GM12875 (cell line): Measurements from ENCODE around the gene CARS2.
"Not testable (repeated sequence)": the region's sequence is repeated elsewhere in the genome, so short reads cannot be mapped to it uniquely, and the experiment has no call there.

Experiments used
- H3K4me3 ChIP-seq: one replicate; pipeline ENCODE4 v1.5.1; 2011; ENCODE audit warnings: low read depth, low read length, control low read depth
- TF ChIP-seq, protein P1 (sequence below): IDR thresholded peaks from 2 replicates; pipeline ENCODE4 v1.5.1; 2011; ENCODE audit warnings: low read depth, mild to moderate bottlenecking, control low read depth, inconsistent platforms, low read length, moderate library complexity, borderline replicate concordance; ENCODE audit not compliant: insufficient read depth

Gene CARS2

DNA sequence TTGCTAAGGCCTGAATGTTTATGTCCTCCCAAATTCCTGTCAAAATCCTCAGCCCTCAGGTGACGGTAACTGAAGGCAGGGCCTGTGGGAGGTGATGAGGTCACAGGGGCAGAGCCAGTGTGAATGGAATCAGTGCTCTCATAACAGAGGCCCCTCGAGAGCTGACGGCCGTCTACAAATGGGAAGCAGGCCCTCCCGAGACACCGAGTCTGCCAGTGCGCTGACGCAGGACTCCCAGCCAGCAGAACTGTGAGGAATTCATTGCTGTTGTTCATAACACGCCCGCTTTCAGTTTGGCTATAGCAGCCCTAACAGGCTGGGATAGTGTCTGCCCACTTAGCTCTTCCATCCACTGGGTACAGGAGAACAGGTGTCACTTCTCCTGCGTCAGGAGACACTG lies 41.2 kb downstream of the CARS2 start:
- TF ChIP-seq, protein P1, sequence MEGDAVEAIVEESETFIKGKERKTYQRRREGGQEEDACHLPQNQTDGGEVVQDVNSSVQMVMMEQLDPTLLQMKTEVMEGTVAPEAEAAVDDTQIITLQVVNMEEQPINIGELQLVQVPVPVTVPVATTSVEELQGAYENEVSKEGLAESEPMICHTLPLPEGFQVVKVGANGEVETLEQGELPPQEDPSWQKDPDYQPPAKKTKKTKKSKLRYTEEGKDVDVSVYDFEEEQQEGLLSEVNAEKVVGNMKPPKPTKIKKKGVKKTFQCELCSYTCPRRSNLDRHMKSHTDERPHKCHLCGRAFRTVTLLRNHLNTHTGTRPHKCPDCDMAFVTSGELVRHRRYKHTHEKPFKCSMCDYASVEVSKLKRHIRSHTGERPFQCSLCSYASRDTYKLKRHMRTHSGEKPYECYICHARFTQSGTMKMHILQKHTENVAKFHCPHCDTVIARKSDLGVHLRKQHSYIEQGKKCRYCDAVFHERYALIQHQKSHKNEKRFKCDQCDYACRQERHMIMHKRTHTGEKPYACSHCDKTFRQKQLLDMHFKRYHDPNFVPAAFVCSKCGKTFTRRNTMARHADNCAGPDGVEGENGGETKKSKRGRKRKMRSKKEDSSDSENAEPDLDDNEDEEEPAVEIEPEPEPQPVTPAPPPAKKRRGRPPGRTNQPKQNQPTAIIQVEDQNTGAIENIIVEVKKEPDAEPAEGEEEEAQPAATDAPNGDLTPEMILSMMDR, result no peak

DNA sequence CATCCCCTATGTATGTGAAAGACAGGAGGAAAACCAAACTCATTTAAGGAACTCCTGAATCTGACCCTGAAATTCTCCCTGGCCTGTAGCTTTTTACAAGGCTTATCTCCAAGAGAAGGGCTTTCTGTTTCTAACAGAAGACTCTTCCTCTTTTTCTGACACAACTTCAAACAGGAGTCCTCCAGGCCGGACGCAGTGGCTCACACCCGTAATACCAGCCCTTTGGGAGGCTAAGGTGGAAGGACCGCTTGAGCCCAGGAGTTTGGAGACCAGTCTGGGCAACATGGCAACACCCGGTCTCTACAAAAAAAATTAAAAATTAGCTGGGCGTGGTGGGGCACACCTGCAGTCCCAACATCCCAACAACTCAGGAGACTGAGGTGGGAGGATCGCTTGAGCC lies 41.9 kb downstream of the CARS2 start:
- TF ChIP-seq, protein P1, result no peak
- H3K4me3 ChIP-seq, result no peak overlapping the region

More for the DNA sequence above, 41.2 kb downstream of the CARS2 start:
- no peak overlapping the region for H3K4me3 ChIP-seq

DNA sequence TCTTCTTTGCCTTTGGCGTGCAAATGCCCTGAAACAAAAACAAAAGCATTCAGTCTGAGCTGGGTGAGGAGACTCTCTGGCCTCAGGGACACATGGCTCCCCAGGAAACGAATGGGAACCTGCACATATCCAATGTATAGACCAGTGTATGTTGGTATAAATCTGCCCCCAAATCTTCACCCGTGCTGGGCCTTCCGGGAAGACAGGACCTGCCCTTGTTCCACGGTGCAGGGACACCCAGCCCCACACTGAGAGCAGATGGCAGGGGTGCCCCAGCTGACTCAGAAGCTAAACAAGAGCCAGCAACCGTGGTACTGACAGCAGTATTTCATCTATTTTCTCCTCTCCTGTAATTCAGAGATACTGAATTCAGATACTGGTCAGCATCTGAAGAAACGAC lies 42.4 kb downstream of the CARS2 start:
- no peak overlapping the region for H3K4me3 ChIP-seq
- TF ChIP-seq, protein P1, result no peak

DNA sequence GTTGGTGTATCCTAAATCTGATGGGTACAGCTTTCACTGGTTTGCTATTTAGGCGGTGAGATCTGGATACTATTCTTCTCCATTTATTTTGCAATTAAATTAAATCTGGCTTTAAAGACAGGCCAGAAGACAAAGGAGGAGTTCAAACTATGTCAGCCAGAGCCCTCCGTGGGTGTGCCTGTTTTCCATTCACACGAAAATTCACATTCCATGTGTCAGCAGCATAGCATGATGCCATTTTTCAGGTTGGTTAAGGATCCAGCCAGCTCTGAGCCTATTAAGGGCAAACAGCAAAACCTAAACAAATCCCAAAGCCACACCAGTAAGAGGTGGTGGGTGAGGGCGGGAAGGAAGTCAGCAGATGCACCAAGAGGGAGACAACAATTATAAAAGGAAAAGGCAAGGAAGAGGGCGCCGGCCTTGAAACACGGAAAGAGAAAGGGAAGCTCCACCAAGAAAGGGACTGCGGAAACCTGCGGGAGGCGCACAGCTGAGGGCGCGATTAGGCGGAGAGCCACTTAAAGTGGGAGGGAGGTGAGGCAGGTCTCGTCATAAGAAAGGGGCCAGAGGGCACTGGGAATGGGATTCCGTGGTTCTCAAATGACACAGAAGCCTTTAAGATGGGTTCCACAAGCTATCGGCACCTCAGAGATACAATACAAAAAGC lies 43.0 kb downstream of the CARS2 start:
- H3K4me3 ChIP-seq, result no peak overlapping the region
- TF ChIP-seq, protein P1, result no peak

DNA sequence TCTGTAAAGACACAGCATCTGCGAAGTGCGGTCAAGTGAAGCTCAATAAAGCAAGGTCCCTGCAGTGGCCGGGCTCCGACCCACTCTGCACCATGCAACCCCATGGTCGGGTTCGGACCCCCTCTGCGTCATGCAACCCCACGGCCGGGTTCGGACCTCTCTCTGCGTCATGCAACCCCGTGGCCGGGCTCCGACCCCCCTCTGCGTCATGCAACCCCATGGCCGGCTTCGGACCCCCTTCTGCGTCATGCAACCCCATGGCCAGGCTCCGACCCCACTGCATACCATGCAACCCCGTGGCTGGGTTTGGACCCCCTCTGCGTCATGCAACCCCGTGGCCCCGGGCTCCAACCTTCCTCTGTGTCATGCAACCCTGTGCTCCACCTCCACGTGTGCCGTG lies 43.8 kb downstream of the CARS2 start:
- TF ChIP-seq, protein P1, result no peak
- H3K4me3 ChIP-seq, result no peak overlapping the region

DNA sequence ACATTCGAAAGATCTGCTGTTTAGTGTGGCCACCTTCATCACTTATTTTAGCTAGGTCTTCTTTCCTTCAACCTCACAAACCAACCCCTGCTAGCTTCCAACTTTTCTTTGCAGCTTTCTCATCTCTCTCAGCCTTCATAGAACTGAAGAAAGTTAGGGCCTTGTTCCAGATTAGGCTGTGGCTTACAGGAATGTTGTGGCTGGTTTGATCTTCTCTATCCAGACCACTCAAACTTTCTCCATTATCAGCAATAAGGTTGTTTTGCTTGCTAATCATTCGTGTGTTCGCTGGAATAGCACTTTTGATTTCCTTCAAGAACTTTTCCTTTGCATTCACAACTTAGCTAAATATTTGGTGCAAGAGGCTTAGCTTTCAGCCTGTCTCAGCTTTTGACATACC lies 44.7 kb downstream of the CARS2 start:
- TF ChIP-seq, protein P1, result no peak
- no peak overlapping the region for H3K4me3 ChIP-seq

DNA sequence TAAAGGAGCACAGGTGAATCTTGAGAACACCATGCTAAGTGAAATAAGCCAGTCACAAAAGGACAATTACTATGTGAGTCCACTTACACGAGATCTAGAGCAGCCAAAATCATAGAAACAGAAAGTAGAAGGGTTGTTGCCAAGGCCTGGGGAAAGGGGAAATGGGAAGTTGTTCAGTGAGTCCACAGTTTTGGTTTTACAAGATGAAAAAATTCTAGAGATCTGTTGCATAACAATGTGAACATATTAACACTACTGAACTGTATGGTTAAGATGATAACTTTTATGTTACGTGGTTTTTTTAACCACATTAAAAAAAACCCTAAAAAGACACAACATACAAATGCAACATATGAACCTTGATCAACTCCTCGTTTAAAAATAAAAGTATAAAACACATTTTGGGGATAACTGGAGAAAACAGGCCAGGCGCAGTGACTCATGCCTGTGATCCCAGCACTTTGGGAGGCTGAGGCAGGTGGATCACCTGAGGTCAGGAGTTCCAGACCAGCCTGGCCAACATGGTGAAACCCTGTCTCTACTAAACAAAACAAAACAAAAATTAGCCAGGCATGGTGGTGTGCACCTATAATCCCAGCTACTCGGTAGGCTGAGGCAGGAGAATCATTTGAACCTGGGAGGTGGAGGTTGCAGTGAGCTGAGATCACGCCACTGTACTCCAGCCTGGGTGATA lies 47.6 kb downstream of the CARS2 start:
- H3K4me3 ChIP-seq, result not testable (repeated sequence)
